Ishikawa (cell line): ENCODE measurements around the gene HABP2.

Source experiments
- MAX ChIP-seq: IDR thresholded peaks from 2 replicates; pipeline ENCODE4 v1.6.1; 2012
- TEAD4 ChIP-seq: IDR thresholded peaks from 2 replicates; pipeline ENCODE4 v1.6.1; 2012

DNA sequence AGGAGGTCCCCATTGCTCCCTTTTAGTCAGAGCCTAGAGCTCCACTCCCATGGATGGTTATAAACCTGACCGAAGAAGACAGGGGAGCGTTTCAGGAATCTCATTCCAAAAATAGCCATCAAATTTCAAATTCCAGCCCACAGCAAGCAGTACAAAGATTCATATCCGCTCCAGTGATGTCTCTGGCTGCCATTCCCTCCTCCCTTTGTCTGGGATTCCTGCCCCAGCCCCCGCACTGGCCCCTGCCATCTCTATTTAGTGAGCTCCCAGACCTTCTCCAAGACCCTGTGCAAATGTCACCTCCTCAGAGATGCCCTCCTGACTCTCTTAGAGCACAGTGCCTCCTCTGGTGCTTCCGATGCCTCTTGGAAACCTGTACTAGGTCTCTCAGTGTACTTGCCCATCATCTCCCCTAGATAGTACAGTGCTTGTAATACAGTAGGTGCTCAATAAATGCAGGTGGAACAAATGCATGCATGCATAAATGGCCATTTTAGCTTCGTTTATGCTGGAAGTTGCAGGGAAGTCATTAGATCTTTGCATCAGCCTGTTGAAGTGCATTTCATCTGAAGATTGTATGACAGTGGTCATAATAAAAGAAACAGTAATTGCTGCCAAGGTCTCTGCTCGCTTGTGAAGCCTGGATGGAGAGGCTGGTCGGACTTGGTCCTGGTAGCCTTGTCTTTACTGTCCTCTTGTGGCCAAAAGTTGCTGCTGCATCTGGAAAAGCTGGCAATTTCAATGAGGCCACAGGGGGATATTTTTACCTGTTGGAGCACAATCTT lies 32.0 kb upstream of the HABP2 start:
- TF ChIP-seq TEAD4 (no peak), MAX (no peak)
